ENCODE data around the gene RPL13. TPM values are rescaled to one million over a fixed set of nuclear protein-coding genes. Genes with fewer than 3 reads are reported as not detected.

RPL13 gene
- total and polyA plus RNA-seq, 2 of the 8 experiments (the other 6 are each of a cell fraction or from before 2014, with no cell fraction given): 2,162 to 7,384 TPM

DNA sequence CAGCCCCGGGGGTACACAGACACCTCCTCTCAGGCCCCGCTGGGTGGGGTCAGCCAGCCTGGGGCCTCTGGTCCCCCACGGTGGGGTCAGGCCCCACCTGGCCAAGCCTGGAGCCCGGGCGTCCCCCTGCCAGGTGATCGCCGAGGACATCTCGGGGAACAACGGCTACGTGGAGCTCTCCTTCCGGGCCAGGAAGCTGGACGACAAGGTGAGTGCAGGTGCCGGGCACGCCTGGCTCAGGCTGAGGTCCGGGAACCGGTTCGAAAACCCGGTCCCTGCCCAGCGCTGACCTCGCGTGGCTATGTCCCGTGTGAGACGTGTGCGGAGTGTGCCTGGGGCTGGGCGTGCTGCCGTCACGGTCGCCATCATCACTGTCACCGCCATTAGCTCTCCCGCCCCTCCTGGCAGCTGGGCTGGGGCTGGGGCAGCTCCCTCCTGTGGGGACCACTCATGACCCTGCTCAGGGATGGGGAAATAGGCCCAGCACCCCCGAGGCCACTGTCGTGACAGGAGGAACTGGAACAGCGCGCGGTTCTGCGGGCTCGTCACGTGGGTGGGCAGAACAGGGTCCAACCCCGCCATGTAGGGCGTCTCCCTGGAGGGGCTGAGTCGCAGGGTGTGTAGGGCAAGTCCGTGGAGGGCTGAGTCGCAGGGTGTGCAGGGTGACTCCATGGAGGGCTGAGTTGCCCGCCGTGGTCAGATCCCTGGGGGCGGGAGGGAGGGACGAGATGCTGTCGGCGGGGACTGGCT, 23.6 kb downstream of the RPL13 start:
- no peak overlapping the region for H2AFZ ChIP-seq (ENCODE audit: low read length)
- ChIA-PET POLR2A (ENCODE audit: partially characterized antibody) (interaction anchor here (0.7 to 1.4 kb wide), 4 partner anchors 8 to 29 kb away, joined by 3 to 5 read pairs (median 4); partner anchors contain the start of genes CPNE7 and DPEP1), CTCF (ENCODE audit: partially characterized antibody) (interaction anchor here (1.0 to 1.6 kb wide), 5 partner anchors 16 to 258 kb away, joined by 3 to 6 read pairs (median 4); no protein-coding TSS in a partner anchor)
- no peak for FAIRE-seq
- no peaks in the 10 kb centered on the region for H3K4me1 ChIP-seq (replicated peaks in 1 of 4; ENCODE audit: control insufficient read depth in 3 of 4, insufficient read depth in 4 of 4, low read length in 3 of 4)
- no peak overlapping the region for H3K4me3 ChIP-seq (ENCODE audit: extremely low read depth in 1 of 4, insufficient read depth in 2 of 4, low read depth in 3 of 4, low read length in 4 of 4)
- H4K8ac ChIP-seq (ENCODE audit: extremely low read depth, insufficient read depth, low read length): no peak overlapping the region; the same call in 1 of the 2 replicates
- H3K23me2 ChIP-seq (ENCODE audit: low read depth, low read length): no peaks in the 10 kb centered on the region; the same call in 1 of the 2 replicates
- H2BK5ac ChIP-seq (ENCODE audit: low read depth, low read length): no peak overlapping the region
- WGBS, 2 experiments (ENCODE audit: extremely low coverage in 1 of 2, insufficient coverage in 1 of 2, insufficient read length in 1 of 2, insufficient replicate concordance in 2 of 2, low coverage in 1 of 2, low lambda C conversion rate in 2 of 2, missing lambda C conversion rate in 1 of 2): 96% methylated on average over 32 of the region's 49 CpGs; no CpG with 5 or more reads in 1 of the 2 experiments
- no peaks in the 10 kb centered on the region for H3K79me2 ChIP-seq (ENCODE audit: control insufficient read depth in 1 of 2, insufficient read depth in 2 of 2, low read length in 2 of 2)
- H3K18ac ChIP-seq (ENCODE audit: extremely low read depth, low read length): no peak overlapping the region
- H3K4ac ChIP-seq (replicated peaks; ENCODE audit: insufficient read length, low read depth, low read length): no peak overlapping the region
- H3K27me3 ChIP-seq (replicated peaks in 1 of 4; ENCODE audit: control insufficient read depth in 3 of 4, extremely low read depth in 1 of 4, insufficient read depth in 3 of 4, low read length in 3 of 4): no peaks in the 10 kb centered on the region
- peaks cover 4% of the 10 kb centered on the region; the same call in 1 of the 2 replicates for H3K79me1 ChIP-seq (ENCODE audit: low read depth, low read length)
- no peak for DNase-seq (ENCODE audit: low read depth in 1 of 2, low spot score in 2 of 2)
- H3K4me2 ChIP-seq (ENCODE audit: insufficient read depth in 1 of 2, low read depth in 2 of 2, low read length in 2 of 2): no peak overlapping the region
- no peak overlapping the region for H4K91ac ChIP-seq (replicated peaks; ENCODE audit: insufficient read length, low read length)
- no peak overlapping the region for H3K9ac ChIP-seq (replicated peaks in 1 of 4; ENCODE audit: extremely low read depth in 1 of 4, low read depth in 3 of 4, low read length in 3 of 4)
- no peak overlapping the region for H2BK120ac ChIP-seq (replicated peaks; ENCODE audit: low read depth, low read length)
- peaks cover 0 to 5% of the 10 kb centered on the region in 2 experiments for H4K20me1 ChIP-seq (replicated peaks in 1 of 2; ENCODE audit: control insufficient read depth in 1 of 2, insufficient read depth in 2 of 2, low read length in 2 of 2)
- no peak overlapping the region for H3K14ac ChIP-seq (ENCODE audit: insufficient read length)
- no peak overlapping the region for H2AK5ac ChIP-seq (ENCODE audit: low read depth, low read length)
- peaks cover 9 to 19% of the 10 kb centered on the region in 2 experiments; a peak in 3 of 4 replicates for H3K9me3 ChIP-seq (ENCODE audit: insufficient read depth in 2 of 2, low read depth in 1 of 2, low read length in 1 of 2)
- H3K56ac ChIP-seq (replicated peaks; ENCODE audit: insufficient read length, low read depth, low read length): no peak overlapping the region
- H2BK12ac ChIP-seq (ENCODE audit: low read depth, low read length): no peak overlapping the region
- no peak overlapping the region for H2BK20ac ChIP-seq (ENCODE audit: low read length)
- no peak overlapping the region for H3K27ac ChIP-seq (ENCODE audit: low read depth, low read length)
- H3K23ac ChIP-seq (ENCODE audit: insufficient read length): no peak overlapping the region
- H4K5ac ChIP-seq (ENCODE audit: insufficient read length, low read depth, low read length): no peak overlapping the region
- H2BK15ac ChIP-seq (ENCODE audit: low read length): no peak overlapping the region
- H3K36me3 ChIP-seq (ENCODE audit: control insufficient read depth in 2 of 4, insufficient read depth in 4 of 4, low read length in 3 of 4): peaks cover 0 to 23% (median 11%) of the 10 kb centered on the region in 4 experiments; a peak in 6 of 8 replicates
- TF ChIP-seq SAP30 (IDR thresholded peaks at IDR 0.05; ENCODE audit: insufficient read depth, insufficient replicate concordance, low read length): no peak
- no peak for TF ChIP-seq EZH2 (IDR thresholded peaks at IDR 0.05; ENCODE audit: low read depth, low read length, severe bottlenecking)
- no peak for TF ChIP-seq JUN (IDR thresholded peaks at IDR 0.05; ENCODE audit: low read depth, low read length)
- no peak for TF ChIP-seq CBX8 (IDR thresholded peaks at IDR 0.05; ENCODE audit: borderline replicate concordance, low read depth, low read length)
- no peak for TF ChIP-seq BACH1 (IDR thresholded peaks at IDR 0.05; ENCODE audit: low read length)
- no peak for TF ChIP-seq BRCA1 (IDR thresholded peaks at IDR 0.05; ENCODE audit: low read depth, low read length)
- TF ChIP-seq ASH2L (IDR thresholded peaks at IDR 0.05; ENCODE audit: low read length): no peak
- TF ChIP-seq TCF12 (IDR thresholded peaks at IDR 0.05; ENCODE audit: low read depth, low read length): no peak
- TF ChIP-seq POLR2AphosphoS5 (IDR thresholded peaks at IDR 0.05; ENCODE audit: low read depth, low read length): no peak
- TF ChIP-seq CTCF (IDR thresholded peaks at IDR 0.05; ENCODE audit: control extremely low read depth in 1 of 3, insufficient read depth in 1 of 3, low read depth in 1 of 3, low read length in 3 of 3): no peak

All from H1 (cell line).